GM12878 (cell line): Measurements from ENCODE around the gene BRAF. TPM values are rescaled to one million over a fixed set of nuclear protein-coding genes. Genes with fewer than 3 reads are reported as not detected.
A peak's percentile ranks its signal among the peaks of the same experiment; 100 is the strongest.

ENCODE experiments used
- ATAC-seq: fragments of 200-7000 bp; cut with Tn5 transposase; 3 replicates; pipeline ENCODE4 v1.9.1; 2020; ENCODE audit warnings: mild to moderate bottlenecking, moderate library complexity
- BruUV-seq: library from RNA; stranded (reverse); fragments of 400-500 nt; replicated peaks from 2 replicates; lab custom pipeline; 2021; lab: Mats Ljungman, UMichigan
- CTCF ChIA-PET: fragments of 300-600 bp; sonication (Branson Sonifier 250); formaldehyde crosslinking; extraction: SDS; loops from one replicate; lab custom pipeline; 2021; ENCODE audit warnings: inconsistent platforms; lab: Yijun Ruan, JAX
- POLR2A ChIA-PET: fragments of 350-600 bp; formaldehyde crosslinking; extraction: SDS; loops from one replicate; lab custom pipeline; 2021; ENCODE audit warnings: inconsistent platforms; lab: Charles Lee
- RAD21 ChIA-PET: fragments of 300-600 bp; sonication (Branson Sonifier 250); formaldehyde crosslinking; loops from one replicate; lab custom pipeline; 2023; ENCODE audit warnings: antibody characterized with exemption; ENCODE audit not compliant: unreplicated experiment; lab: Charles Lee
- SMC1A ChIA-PET: fragments of 300-600 bp; sonication (Branson Sonifier 250); formaldehyde crosslinking; loops from one replicate; lab custom pipeline; 2023; ENCODE audit not compliant: unreplicated experiment, uncharacterized antibody; lab: Charles Lee
- DNase-seq: peaks from one replicate; pipeline ENCODE4 v3.0.0-alpha.2; 2011; ENCODE audit warnings: low read depth, low spot score
- FAIRE-seq: peaks from 3 replicates; lab custom pipeline; 2011; peaks lifted over from hg19 to GRCh38; lab: Jason Lieb, UNC
- H2AFZ ChIP-seq: 2 replicates; pipeline ENCODE4 v1.6.0; 2011; ENCODE audit warnings: low read depth, low read length, control low read depth; ENCODE audit not compliant: control insufficient read depth
- H3K27ac ChIP-seq: 2 replicates; pipeline ENCODE4 v1.5.1; 2011; ENCODE audit warnings: control low read depth; ENCODE audit not compliant: control insufficient read depth, insufficient read depth
- H3K27me3 ChIP-seq, 2 experiments: replicated peaks in 1 of 2; 2 replicates each; pipeline versions ENCODE4 v1.6.0 to v1.6.1; 2011; ENCODE audit warnings: low read length in 1 of 2; ENCODE audit not compliant: control insufficient read depth in 2 of 2, insufficient read depth in 2 of 2
- H3K36me3 ChIP-seq, 2 experiments: 2 replicates each; pipeline ENCODE4 v1.5.1; 2011; ENCODE audit warnings: low read length in 1 of 2; ENCODE audit not compliant: control insufficient read depth in 2 of 2, insufficient read depth in 2 of 2
- H3K4me1 ChIP-seq: 2 replicates; pipeline ENCODE4 v1.6.1; 2011; ENCODE audit warnings: mild to moderate bottlenecking, low read length, moderate library complexity, mixed read lengths; ENCODE audit not compliant: control insufficient read depth, insufficient read depth
- H3K4me2 ChIP-seq: 2 replicates; pipeline ENCODE4 v1.6.0; 2011; ENCODE audit warnings: control low read depth; ENCODE audit not compliant: control insufficient read depth, insufficient read depth
- H3K4me3 ChIP-seq: fragments of 200-600 bp; sonication (generic); 2 replicates; pipeline ENCODE4 v1.5.1; 2016
- H3K79me2 ChIP-seq: 2 replicates; pipeline ENCODE4 v1.6.0; 2011; ENCODE audit warnings: low read length; ENCODE audit not compliant: control insufficient read depth, insufficient read depth
- H3K9ac ChIP-seq: 2 replicates; pipeline ENCODE4 v1.8.0; 2011; ENCODE audit warnings: low read length, control low read depth, mixed read lengths; ENCODE audit not compliant: control insufficient read depth, insufficient read depth
- H3K9me3 ChIP-seq: replicated peaks from 3 replicates; pipeline ENCODE4 v1.5.1; 2011; ENCODE audit warnings: mild to moderate bottlenecking, low read length; ENCODE audit not compliant: control insufficient read depth, insufficient read depth
- H4K20me1 ChIP-seq: 2 replicates; pipeline ENCODE4 v1.6.0; 2011; ENCODE audit not compliant: control insufficient read depth, insufficient read depth
- CUX1 ChIP-seq: IDR thresholded peaks from 2 replicates; pipeline ENCODE4 v1.6.1; 2012; ENCODE audit warnings: improper control_type of control experiment, low read depth, low read length; ENCODE audit not compliant: insufficient replicate concordance
- RFX5 ChIP-seq: IDR thresholded peaks from 2 replicates; pipeline ENCODE4 v1.6.1; 2011; ENCODE audit warnings: low read depth, low read length, improper control_type of control experiment
- ZNF24 ChIP-seq: fragments of 450-650 bp; IDR thresholded peaks from 2 replicates; pipeline ENCODE4 v1.6.1; 2017; ENCODE audit warnings: antibody characterized with exemption, mild to moderate bottlenecking
- WGBS: methylation state at CpG from one replicate; pipeline ENCODE4 v1.1.6; 2016; ENCODE audit warnings: low lambda C conversion rate; ENCODE audit not compliant: insufficient replicate concordance, insufficient coverage; ENCODE audit errors: missing lambda C conversion rate; 5-methylcytosine and 5-hydroxymethylcytosine counted together
- in situ Hi-C: fragments of 300-500 bp; cut with MboI; formaldehyde crosslinking; loops from 9 replicates; pipeline ENCODE4 v1.14.3; 2018; ENCODE audit warnings: mixed read lengths
- intact Hi-C: fragments of 100-400 bp; cut with micrococcal nuclease; formaldehyde crosslinking; loops from one replicate; pipeline ENCODE4 v1.14.2; 2022; ENCODE audit not compliant: unreplicated experiment
- polyA plus RNA-seq, 11 experiments: library from polyadenylated mRNA; depleted of rRNA in 4 of 11; unstranded in 6 of 11; stranded (reverse) in 5 of 11; fragments of >200 nt; fragmentation: Nextera tagmentation in 4 of 11; fragmentation: Illumina TruSeq in 1 of 11; extraction: Ambion mirVana in 4 of 11; extraction: Trizol in 1 of 11; gene quantifications; 1 replicate in 1 of 11; 2 replicates in 10 of 11; pipeline versions ENCODE4 v1.2.1 to v1.2.3, GENCODE V29; 2011 to 2016; ENCODE audit warnings: inconsistent platforms in 2 of 11, missing spikeins in 2 of 11, low read depth in 1 of 11
- total RNA-seq, 4 experiments: library from RNA; depleted of rRNA in 3 of 4; stranded (reverse); fragments of >200 nt in 3 of 4; fragmentation: Illumina TruSeq in 1 of 4; extraction: Trizol in 1 of 4; gene quantifications; 2 replicates each; pipeline versions ENCODE4 v1.2.1 to v1.2.3, GENCODE V29; 2013 to 2021
- TF ChIP-seq, protein P1 (sequence below): fragments of 450-650 bp; IDR thresholded peaks from 2 replicates; pipeline ENCODE4 v1.6.1; 2017; ENCODE audit warnings: mild to moderate bottlenecking, low read depth, inconsistent platforms; ENCODE audit not compliant: poor library complexity, severe bottlenecking

Gene BRAF
- total and polyA plus RNA-seq, 10 of the 15 experiments (the other 5 are each of a cell fraction or from before 2014, with no cell fraction given): 2.6 to 31.0 (median 10.6) TPM

DNA sequence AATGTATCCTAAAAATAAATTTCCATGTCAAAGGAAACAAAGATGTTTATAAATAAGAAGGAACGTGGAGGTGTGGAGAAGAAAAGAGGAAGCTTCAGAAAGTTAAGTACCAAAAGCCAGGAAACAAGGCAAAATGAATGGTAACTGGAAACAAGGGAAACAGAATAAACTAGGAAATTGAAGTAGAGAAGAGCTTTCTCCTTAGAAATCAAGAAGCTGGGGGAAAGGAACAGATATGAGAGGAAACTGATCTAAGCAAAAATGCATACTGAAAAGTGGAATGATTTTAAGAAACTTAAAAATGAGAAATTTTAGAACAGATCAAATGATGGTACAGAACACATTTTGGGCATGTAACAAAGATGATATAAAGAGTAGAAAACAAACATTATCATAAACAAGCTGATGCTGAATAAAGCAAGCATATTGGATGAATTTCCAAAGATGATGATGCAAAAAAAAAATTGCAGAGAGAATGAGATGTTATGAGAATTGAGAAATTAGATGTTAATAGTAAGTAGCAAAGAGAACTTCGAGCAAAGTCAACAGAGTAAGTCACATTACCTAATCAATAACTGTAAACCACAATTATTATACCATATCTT is 1.9 kb downstream of the BRAF start:
- no peak overlapping the region; the same call in none of the 2 replicates for H3K9ac ChIP-seq
- no peak for FAIRE-seq
- POLR2A ChIA-PET: interaction anchor here (0.8 to 1.5 kb wide), 6 partner anchors 8 to 120 kb away, joined by 3 read pairs; no protein-coding TSS in a partner anchor
- H3K4me1 ChIP-seq: no peaks in the 10 kb centered on the region
- H3K9me3 ChIP-seq: peaks cover 5% of the 10 kb centered on the region; the same call in 2 of the 3 replicates
- BruUV-seq: no TSS peak
- ATAC-seq: no peak
- intact Hi-C loops (loop anchor here (5.0 kb wide), 3 partner anchors 111 to 246 kb away; partner anchors contain the start of gene NDUFB2), in situ Hi-C loops (loop anchor here (25.0 kb wide), 1 partner anchor 1561 kb away; the partner anchor contains the start of gene LUC7L2)
- H4K20me1 ChIP-seq: no peaks in the 10 kb centered on the region
- peaks cover 58% of the 10 kb centered on the region for H3K79me2 ChIP-seq
- no peak for TF ChIP-seq RFX5
- no peak for TF ChIP-seq ZNF24
- TF ChIP-seq CUX1: peak; percentile 26
- TF ChIP-seq, protein P1, sequence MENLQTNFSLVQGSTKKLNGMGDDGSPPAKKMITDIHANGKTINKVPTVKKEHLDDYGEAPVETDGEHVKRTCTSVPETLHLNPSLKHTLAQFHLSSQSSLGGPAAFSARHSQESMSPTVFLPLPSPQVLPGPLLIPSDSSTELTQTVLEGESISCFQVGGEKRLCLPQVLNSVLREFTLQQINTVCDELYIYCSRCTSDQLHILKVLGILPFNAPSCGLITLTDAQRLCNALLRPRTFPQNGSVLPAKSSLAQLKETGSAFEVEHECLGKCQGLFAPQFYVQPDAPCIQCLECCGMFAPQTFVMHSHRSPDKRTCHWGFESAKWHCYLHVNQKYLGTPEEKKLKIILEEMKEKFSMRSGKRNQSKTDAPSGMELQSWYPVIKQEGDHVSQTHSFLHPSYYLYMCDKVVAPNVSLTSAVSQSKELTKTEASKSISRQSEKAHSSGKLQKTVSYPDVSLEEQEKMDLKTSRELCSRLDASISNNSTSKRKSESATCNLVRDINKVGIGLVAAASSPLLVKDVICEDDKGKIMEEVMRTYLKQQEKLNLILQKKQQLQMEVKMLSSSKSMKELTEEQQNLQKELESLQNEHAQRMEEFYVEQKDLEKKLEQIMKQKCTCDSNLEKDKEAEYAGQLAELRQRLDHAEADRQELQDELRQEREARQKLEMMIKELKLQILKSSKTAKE: no peak
- no peak for DNase-seq
- no peaks in the 10 kb centered on the region for H3K36me3 ChIP-seq
- H3K27me3 ChIP-seq: no peaks in the 10 kb centered on the region
- no peak overlapping the region; the same call in 1 of the 2 replicates for H3K27ac ChIP-seq
- CTCF ChIA-PET: interaction anchor here (0.8 to 3.3 kb wide), 7 partner anchors 20 to 247 kb away, joined by 3 to 23 read pairs (median 4); partner anchors contain the start of gene MRPS33
- RAD21 ChIA-PET: interaction anchor here (1.5 to 2.6 kb wide), 2 partner anchors 112 to 248 kb away, joined by 3 to 25 read pairs; no protein-coding TSS in a partner anchor
- peak overlapping the region; percentile 92; the same call in 1 of the 2 replicates for H3K4me2 ChIP-seq
- SMC1A ChIA-PET: interaction anchor here (0.6 to 1.6 kb wide), 14 partner anchors 20 to 174 kb away, joined by 3 to 10 read pairs (median 4); no protein-coding TSS in a partner anchor
- H3K4me3 ChIP-seq: peak overlapping the region; percentile 61
- 33% methylated on average over 2 of the region's 2 CpGs for WGBS
- no peak overlapping the region for H2AFZ ChIP-seq
